Measurements from ENCODE around the gene PTPN12. TPM values are rescaled to one million over a fixed set of nuclear protein-coding genes. Genes with fewer than 3 reads are reported as not detected.

PTPN12 gene
- total and polyA plus RNA-seq, 2 of the 4 experiments (the other 2 are of a cell fraction) = 24.7 to 31.0 TPM

GRCh38 chr7:77606562-77606961, 69.5 kb downstream of the PTPN12 start:
- TF ChIP-seq MAFK (IDR thresholded peaks at IDR 0.05; ENCODE audit: low read depth, low read length) (no peak), RFX5 (IDR thresholded peaks at IDR 0.05; ENCODE audit: low read depth, low read length) (no peak), SMC3 (IDR thresholded peaks at IDR 0.05; ENCODE audit: low read depth, low read length) (no peak), RCOR1 (IDR thresholded peaks at IDR 0.05; ENCODE audit: insufficient replicate concordance, low read length) (no peak), CEBPB (IDR thresholded peaks at IDR 0.05; ENCODE audit: low read depth, low read length) (no peak), MAZ (IDR thresholded peaks at IDR 0.05; ENCODE audit: borderline replicate concordance, low read depth, low read length) (no peak), RAD21 (IDR thresholded peaks at IDR 0.05; ENCODE audit: low read length) (no peak), BHLHE40 (IDR thresholded peaks at IDR 0.05; ENCODE audit: low read depth, low read length) (no peak), FOS (IDR thresholded peaks at IDR 0.05; ENCODE audit: low read depth, low read length) (no peak), NFE2L2 (IDR thresholded peaks at IDR 0.05; ENCODE audit: low read depth, low read length) (no peak), USF2 (IDR thresholded peaks at IDR 0.05; ENCODE audit: low read depth, low read length) (no peak), ELK1 (IDR thresholded peaks at IDR 0.05; ENCODE audit: borderline replicate concordance, low read depth, low read length) (no peak)
- Histone ChIP-seq H3K27ac (ENCODE audit: insufficient read depth, low read length) (no peak overlapping the region), H4K8ac (ENCODE audit: low read depth in 2 of 2, low read length in 2 of 2) (no peak overlapping the region), H3K9me1 (ENCODE audit: insufficient read depth, low read length) (0 out of 2 replicates have a peak, but pooled peaks cover 3% of the 10 kb centered on the region), H3K23ac (ENCODE audit: low read depth, low read length) (no peak overlapping the region), H3K56ac (ENCODE audit: extremely low read depth, insufficient read depth, low read length) (no peak overlapping the region), H2BK5ac (ENCODE audit: low read depth, low read length, poor library complexity, severe bottlenecking) (no peak overlapping the region), H2BK20ac (ENCODE audit: low read depth, low read length) (no peak overlapping the region), H2AK5ac (ENCODE audit: low read depth, low read length) (no peak overlapping the region), H3K9me3 (ENCODE audit: control insufficient read depth, insufficient read depth, low read length) (no peaks in the 10 kb centered on the region), H4K20me1 (ENCODE audit: insufficient read depth, low read length) (peaks cover 3% of the 10 kb centered on the region; the same call in 1 of the 2 replicates), H2AK9ac (replicated peaks; ENCODE audit: low read depth, low read length, poor library complexity) (no peak overlapping the region), H2BK120ac (ENCODE audit: low read depth, low read length) (no peak overlapping the region), H3K4me1 (ENCODE audit: control insufficient read depth, insufficient read depth, low read length) (no peaks in the 10 kb centered on the region; the same call in 1 of the 2 replicates), H3K4ac (ENCODE audit: low read depth, low read length) (no peak overlapping the region), H2BK15ac (ENCODE audit: low read depth, low read length) (no peak overlapping the region), H3K27me3 (ENCODE audit: control insufficient read depth, insufficient read depth, low read length) (no peaks in the 10 kb centered on the region), H3K9ac (ENCODE audit: low read depth, low read length) (no peak overlapping the region), H3K18ac (ENCODE audit: low read depth, low read length) (no peak overlapping the region), H2AFZ (replicated peaks; ENCODE audit: low read length, poor library complexity) (no peak overlapping the region), H4K5ac (ENCODE audit: low read depth, low read length) (no peak overlapping the region), H3K4me2 (ENCODE audit: low read depth, low read length) (no peak overlapping the region), H3K36me3 (ENCODE audit: control insufficient read depth, insufficient read depth, low read length) (peaks cover 29% of the 10 kb centered on the region), H3K79me1 (ENCODE audit: low read depth in 1 of 2, low read length in 2 of 2) (peaks cover 5 to 30% of the 10 kb centered on the region in 2 experiments), H4K91ac (ENCODE audit: insufficient read depth, low read depth, low read length) (no peak overlapping the region), H3K4me3 (ENCODE audit: insufficient read depth, low read depth, low read length) (no peak overlapping the region), H3K14ac (replicated peaks; ENCODE audit: low read depth, low read length) (no peak overlapping the region)
- DNase-seq (peak; percentile 9), ATAC-seq (ENCODE audit: low read depth) (peak; percentile 32; the same call in 1 of the 2 replicates)
- intact Hi-C loops (cut with micrococcal nuclease) (no loop called here), dilution Hi-C loops (cut with HindIII; ENCODE audit: low sequenced_read_pairs, unreplicated experiment) (no loop called here), in situ Hi-C loops (cut with MboI; ENCODE audit: low sequenced_read_pairs) (no loop called here)
- ChIA-PET CTCF (no interaction called here), POLR2A (ENCODE audit: unreplicated experiment) (no interaction called here)
- BruUV-seq (replicated peaks) = no TSS peak

Data from IMR-90 (cell line).